Lung (tissue), 12 donors: ENCODE measurements around the gene BDH1. TPM values are rescaled to one million over a fixed set of nuclear protein-coding genes. Genes with fewer than 3 reads are reported as not detected.
A peak's percentile ranks its signal among the peaks of the same experiment; 100 is the strongest.

Experiments used
- ATAC-seq: fragments of 200-7000 bp; cut with Tn5 transposase; one replicate; pipeline ENCODE4 v1.9.1; 2020; ENCODE audit warnings: moderate number of reproducible peaks; ENCODE audit not compliant: insufficient read depth, low FRiP score
- DNase-seq, 3 donors: peaks; one replicate each; pipeline ENCODE4 v3.0.0-alpha.2; 2013 to 2017
- H3K27ac ChIP-seq, 2 donors: one replicate each; pipeline ENCODE4 v1.5.1; 2013; ENCODE audit warnings: mild to moderate bottlenecking in 2 of 2, moderate library complexity in 2 of 2, control low read depth in 1 of 2, inconsistent platforms in 1 of 2, low read depth in 1 of 2, low read length in 1 of 2
- H3K27me3 ChIP-seq, 3 donors: one replicate each; pipeline ENCODE4 v1.5.1; 2013; ENCODE audit warnings: low read length in 2 of 3; ENCODE audit not compliant: control insufficient read depth in 3 of 3, insufficient read depth in 3 of 3
- H3K36me3 ChIP-seq, 4 donors: one replicate each; pipeline ENCODE4 v1.5.1; 2013; ENCODE audit warnings: low read length in 4 of 4, mild to moderate bottlenecking in 1 of 4, moderate library complexity in 1 of 4; ENCODE audit not compliant: control insufficient read depth in 4 of 4, insufficient read depth in 4 of 4
- H3K4me1 ChIP-seq, 5 donors: one replicate each; pipeline ENCODE4 v1.5.1; 2013; ENCODE audit warnings: low read length in 5 of 5, mild to moderate bottlenecking in 2 of 5, moderate library complexity in 1 of 5; ENCODE audit not compliant: control insufficient read depth in 5 of 5, insufficient read depth in 5 of 5
- H3K4me3 ChIP-seq: one replicate; pipeline ENCODE4 v1.5.1; 2013; ENCODE audit warnings: mild to moderate bottlenecking, control low read depth, moderate library complexity
- H3K9ac ChIP-seq, 2 donors: one replicate each; pipeline ENCODE4 v1.5.1; 2013; ENCODE audit warnings: low read length in 2 of 2, control low read depth in 1 of 2; ENCODE audit not compliant: insufficient read depth in 1 of 2
- H3K9me3 ChIP-seq, 4 donors: one replicate each; pipeline ENCODE4 v1.5.1; 2013; ENCODE audit warnings: low read length in 3 of 4, mild to moderate bottlenecking in 1 of 4, moderate library complexity in 1 of 4; ENCODE audit not compliant: control insufficient read depth in 4 of 4, insufficient read depth in 3 of 4
- CTCF ChIP-seq: IDR thresholded peaks from 2 replicates; pipeline ENCODE4 v1.5.1; 2012; ENCODE audit warnings: mild to moderate bottlenecking; ENCODE audit errors: control extremely low read depth, extremely low read depth
- WGBS, 2 donors: extraction: QIAGEN DNeasy Blood & Tissue Kit; methylation state at CpG; one replicate each; pipeline ENCODE4 v1.1.7; 2013; 5-methylcytosine and 5-hydroxymethylcytosine counted together
- polyA plus RNA-seq, 2 donors: library from polyadenylated mRNA; stranded (reverse); fragments of 200-250 nt; gene quantifications; one replicate each; pipeline ENCODE4 v1.2.1, GENCODE V29; 2013
- total RNA-seq, 2 donors: library from RNA; depleted of rRNA in 1 of 2; stranded (reverse); fragments of >200 nt in 1 of 2; gene quantifications; one replicate each; pipeline ENCODE4 v1.2.1, GENCODE V29; 2014 to 2021
- donor health status: control.
- donor health status: control.
- donor health status: Bipolar disorder and iron deficiency.
- donor health status: healthy.
- donor health status: DM: yes; HTN: yes; CAD: no.

Gene BDH1
- total and polyA plus RNA-seq, 4 donors, result 14.3 to 32.8 (median 17.0) TPM

DNA sequence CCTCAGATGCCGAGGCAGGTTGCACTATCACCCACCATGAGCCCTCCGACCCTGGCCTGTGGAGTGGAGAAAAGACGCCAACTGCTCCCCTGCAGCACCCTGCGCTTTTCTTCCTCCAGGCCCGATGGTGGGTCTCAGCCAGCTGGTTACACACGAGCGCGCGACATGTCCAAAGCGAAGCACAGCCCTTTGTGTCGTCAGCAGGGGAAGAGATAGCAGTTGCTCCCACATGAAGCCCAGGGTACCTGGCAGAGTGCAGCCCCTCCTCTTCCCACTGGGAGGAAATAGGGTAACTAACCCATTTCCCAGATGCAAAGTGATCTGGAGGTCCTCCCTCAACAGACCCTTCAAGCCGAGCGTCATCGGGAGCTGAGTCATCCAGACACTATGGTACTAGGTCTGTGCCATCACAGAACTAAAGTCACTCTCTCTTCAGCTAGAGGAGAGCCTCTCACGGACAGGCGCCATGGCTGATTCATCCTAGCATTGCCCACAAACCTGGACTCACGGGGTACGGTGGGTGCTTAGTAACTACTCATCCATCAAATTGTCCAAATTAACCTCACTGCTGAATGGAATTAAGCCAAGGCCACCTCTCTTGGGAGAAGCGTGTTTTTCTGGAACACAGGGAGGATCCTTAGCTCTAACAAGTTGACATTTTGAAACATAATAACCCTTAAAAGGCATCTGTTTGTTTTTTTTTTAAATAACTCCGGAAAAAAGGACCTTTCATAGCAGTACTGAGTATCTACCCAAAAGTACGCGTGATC is 45.2 kb upstream of the BDH1 start:
- DNase-seq, result no peak
- no peak overlapping the region for H3K27ac ChIP-seq

GRCh38 chr3:197599089-197599765 is 43.5 kb upstream of the BDH1 start:
- Histone ChIP-seq H3K4me3 (no peak overlapping the region), H3K27ac (no peak overlapping the region), H3K27me3 (no peaks in the 10 kb centered on the region), H3K36me3 (peaks cover 0 to 3% (median 0%) of the 10 kb centered on the region in 4 donors), H3K9ac (peak overlapping the region in 1 of 2 donors; percentile 36), H3K9me3 (peaks cover 0 to 1% (median 0%) of the 10 kb centered on the region in 4 donors), H3K4me1 (peaks cover 0 to 4% (median 0%) of the 10 kb centered on the region in 5 donors)
- DNase-seq (peak; percentile 78 to 85 (median 84)), ATAC-seq (peak; percentile 83)
- 27 to 36% methylated on average over 22 of the region's 22 CpGs for WGBS, 2 donors
- peak; percentile 68 for TF ChIP-seq CTCF

More for the DNA sequence above, 45.2 kb upstream of the BDH1 start:
- H3K4me3 ChIP-seq, result no peak overlapping the region
- H3K36me3 ChIP-seq, result peaks cover 0 to 3% (median 0%) of the 10 kb centered on the region in 4 donors
- ATAC-seq, result no peak
- TF ChIP-seq CTCF, result no peak
- H3K9me3 ChIP-seq, result no peaks in the 10 kb centered on the region
- no peaks in the 10 kb centered on the region for H3K27me3 ChIP-seq
- WGBS, 2 donors, result 89 to 94% methylated on average over 22 of the region's 22 CpGs
- H3K9ac ChIP-seq, result no peak overlapping the region
- peaks cover 0 to 4% (median 0%) of the 10 kb centered on the region in 5 donors for H3K4me1 ChIP-seq

DNA sequence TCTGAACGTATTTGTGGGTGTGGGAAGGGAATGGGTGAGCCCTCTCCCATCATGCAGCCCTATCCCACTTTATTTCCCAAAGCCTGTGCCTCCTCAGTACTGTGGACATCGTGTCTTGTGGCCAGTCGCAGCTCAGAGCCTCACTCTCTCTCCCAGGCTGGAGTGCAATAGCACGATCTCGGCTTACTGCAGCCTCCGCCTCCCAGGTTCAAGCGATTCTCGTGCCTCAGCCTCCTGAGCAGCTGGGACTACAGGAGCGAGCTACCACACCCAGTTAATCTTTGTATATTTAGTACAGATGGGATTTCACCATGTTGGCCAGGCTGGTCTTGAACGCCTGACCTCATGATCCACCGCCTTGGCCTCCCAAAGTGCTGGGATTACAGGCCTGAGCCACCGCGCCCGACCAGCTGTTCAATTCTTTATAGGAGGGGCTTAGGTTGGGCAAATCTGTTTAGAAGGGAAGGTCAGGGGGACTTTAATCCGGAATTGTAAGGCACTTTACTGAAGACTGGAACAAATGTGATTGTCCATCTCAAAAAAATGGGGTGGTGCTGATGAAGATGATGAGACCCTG is 42.7 kb upstream of the BDH1 start:
- TF ChIP-seq CTCF, result no peak
- 79 to 83% methylated on average over 15 of the region's 15 CpGs for WGBS, 2 donors
- ATAC-seq, result no peak
- no peak overlapping the region for H3K9ac ChIP-seq
- no peak overlapping the region for H3K27ac ChIP-seq
- no peaks in the 10 kb centered on the region for H3K27me3 ChIP-seq
- peaks cover 0 to 3% (median 0%) of the 10 kb centered on the region in 4 donors for H3K36me3 ChIP-seq
- H3K9me3 ChIP-seq, result peaks cover 0 to 1% (median 0%) of the 10 kb centered on the region in 4 donors
- no peak overlapping the region for H3K4me3 ChIP-seq
- peaks cover 0 to 4% (median 0%) of the 10 kb centered on the region in 5 donors for H3K4me1 ChIP-seq
- no peak for DNase-seq
